GM20000 (cell line): ENCODE measurements around the gene IGSF21.

Experiments
- DNase-seq: peaks from one replicate; pipeline ENCODE4 v3.0.0; 2012; ENCODE audit warnings: low spot score
- TF ChIP-seq, protein P1 (sequence below): IDR thresholded peaks from 2 replicates; pipeline ENCODE4 v1.5.1; 2012; ENCODE audit warnings: mild to moderate bottlenecking, control low read depth; ENCODE audit errors: extremely low read depth, missing control alignments

The IGSF21 gene

GRCh38 chr1:18240906-18241305 is 133.3 kb downstream of the IGSF21 start:
- TF ChIP-seq, protein P1, sequence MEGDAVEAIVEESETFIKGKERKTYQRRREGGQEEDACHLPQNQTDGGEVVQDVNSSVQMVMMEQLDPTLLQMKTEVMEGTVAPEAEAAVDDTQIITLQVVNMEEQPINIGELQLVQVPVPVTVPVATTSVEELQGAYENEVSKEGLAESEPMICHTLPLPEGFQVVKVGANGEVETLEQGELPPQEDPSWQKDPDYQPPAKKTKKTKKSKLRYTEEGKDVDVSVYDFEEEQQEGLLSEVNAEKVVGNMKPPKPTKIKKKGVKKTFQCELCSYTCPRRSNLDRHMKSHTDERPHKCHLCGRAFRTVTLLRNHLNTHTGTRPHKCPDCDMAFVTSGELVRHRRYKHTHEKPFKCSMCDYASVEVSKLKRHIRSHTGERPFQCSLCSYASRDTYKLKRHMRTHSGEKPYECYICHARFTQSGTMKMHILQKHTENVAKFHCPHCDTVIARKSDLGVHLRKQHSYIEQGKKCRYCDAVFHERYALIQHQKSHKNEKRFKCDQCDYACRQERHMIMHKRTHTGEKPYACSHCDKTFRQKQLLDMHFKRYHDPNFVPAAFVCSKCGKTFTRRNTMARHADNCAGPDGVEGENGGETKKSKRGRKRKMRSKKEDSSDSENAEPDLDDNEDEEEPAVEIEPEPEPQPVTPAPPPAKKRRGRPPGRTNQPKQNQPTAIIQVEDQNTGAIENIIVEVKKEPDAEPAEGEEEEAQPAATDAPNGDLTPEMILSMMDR = no peak
- DNase-seq = no peak

GRCh38 chr1:18241891-18242290 is 134.3 kb downstream of the IGSF21 start:
- DNase-seq = no peak
- TF ChIP-seq, protein P1 = no peak

DNA sequence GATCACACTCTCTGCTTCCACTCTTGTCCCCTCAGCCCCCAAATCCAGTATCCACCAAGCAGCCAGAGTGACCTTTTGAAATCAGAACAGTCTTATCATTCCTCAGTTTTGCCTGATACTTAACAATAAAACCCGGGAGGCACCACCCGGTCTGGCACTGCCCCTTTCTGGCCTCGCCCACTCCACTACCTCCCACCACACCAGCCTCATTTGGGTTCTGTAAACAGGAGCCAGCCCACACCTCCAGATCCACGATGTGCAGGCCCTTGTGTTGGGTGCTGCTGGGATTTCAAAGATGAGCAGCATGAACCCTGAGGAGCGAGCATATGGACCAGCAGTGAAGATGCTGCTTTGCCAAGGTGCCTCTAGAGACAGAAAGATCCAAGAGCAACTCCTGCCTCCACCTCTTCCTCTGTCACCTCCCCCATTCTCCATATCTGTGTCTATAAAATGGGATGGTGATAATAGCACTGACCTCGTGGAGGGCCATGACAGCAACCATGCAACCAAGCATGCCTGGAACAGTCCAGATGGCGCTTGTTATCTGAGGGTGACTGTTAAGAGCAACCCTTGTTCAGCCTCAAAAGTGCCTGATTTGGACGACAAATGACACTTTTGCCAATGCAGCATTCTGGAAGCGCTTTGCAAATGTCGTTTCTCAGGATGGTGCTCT is 136.0 kb downstream of the IGSF21 start:
- TF ChIP-seq, protein P1 = no peak
- DNase-seq = no peak

GRCh38 chr1:18244762-18245161 is 137.2 kb downstream of the IGSF21 start:
- TF ChIP-seq, protein P1 = no peak
- no peak for DNase-seq

- TF ChIP-seq, protein P1 = no peak
- DNase-seq = no peak
These were observed 138.0 kb downstream of the IGSF21 start for GRCh38 chr1:18245647-18246046.

DNA sequence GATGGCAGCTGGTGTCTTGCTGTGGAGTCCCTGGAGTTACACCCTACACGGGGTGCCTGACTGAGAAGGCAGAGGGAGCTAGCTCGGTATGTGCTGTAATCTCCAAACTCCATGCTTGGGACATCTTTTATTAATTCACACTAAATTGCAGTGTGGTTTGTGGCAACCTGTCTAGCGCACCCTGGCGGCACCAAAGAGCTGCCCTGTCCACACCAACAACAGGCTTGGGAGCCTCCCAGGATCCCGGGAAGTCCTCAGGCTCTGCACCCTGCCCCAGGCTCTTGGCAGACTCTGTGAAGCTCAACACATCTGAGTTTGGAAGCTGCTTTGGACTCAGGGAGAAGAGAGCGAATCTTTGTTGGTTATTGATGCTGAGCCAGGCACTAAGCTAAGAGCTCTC is 138.9 kb downstream of the IGSF21 start:
- DNase-seq = no peak

GRCh38 chr1:18247151-18247550 is 139.6 kb downstream of the IGSF21 start:
- TF ChIP-seq, protein P1 = no peak
- DNase-seq = no peak

More for the DNA sequence above, 138.9 kb downstream of the IGSF21 start:
- TF ChIP-seq, protein P1 = no peak
